SH-SY5Y (cell line): ENCODE data around the gene SPRR4.

Experiments used
- GATA2 ChIP-seq: IDR thresholded peaks from 2 replicates; pipeline ENCODE4 v1.6.1; 2011; ENCODE audit warnings: mild to moderate bottlenecking, low read depth, low read length
- GATA3 ChIP-seq: IDR thresholded peaks from 2 replicates; pipeline ENCODE4 v1.6.1; 2011; ENCODE audit warnings: low read depth, mild to moderate bottlenecking, low read length, moderate library complexity

SPRR4 gene

GRCh38 chr1:152959273-152959672 is 11.2 kb upstream of the SPRR4 start:
- TF ChIP-seq GATA3 (no peak), GATA2 (no peak)

GRCh38 chr1:152959801-152960451 is 10.5 kb upstream of the SPRR4 start:
- TF ChIP-seq GATA2, result no peak
- no peak for TF ChIP-seq GATA3

GRCh38 chr1:152960452-152961044 is 9.9 kb upstream of the SPRR4 start:
- no peak for TF ChIP-seq GATA2
- no peak for TF ChIP-seq GATA3

GRCh38 chr1:152961226-152961891 is 9.1 kb upstream of the SPRR4 start:
- no peak for TF ChIP-seq GATA2
- TF ChIP-seq GATA3, result no peak

- TF ChIP-seq GATA3 (no peak), GATA2 (no peak)
These were observed 7.5 kb upstream of the SPRR4 start for GRCh38 chr1:152962876-152963415.

GRCh38 chr1:152964536-152964935 is 5.9 kb upstream of the SPRR4 start:
- TF ChIP-seq GATA3, result no peak
- TF ChIP-seq GATA2, result no peak

- TF ChIP-seq GATA2 (no peak), GATA3 (no peak)
These were observed 4.6 kb upstream of the SPRR4 start for GRCh38 chr1:152965853-152966252.

- TF ChIP-seq GATA2 (no peak), GATA3 (no peak)
These were observed 3.2 kb upstream of the SPRR4 start for GRCh38 chr1:152967201-152967600.

- no peak for TF ChIP-seq GATA3
- no peak for TF ChIP-seq GATA2
These were observed 2.2 kb upstream of the SPRR4 start for GRCh38 chr1:152968248-152968647.

GRCh38 chr1:152969036-152969435 is 1.4 kb upstream of the SPRR4 start:
- TF ChIP-seq GATA3 (no peak), GATA2 (no peak)

- no peak for TF ChIP-seq GATA2
- no peak for TF ChIP-seq GATA3
These were observed 1.9 kb downstream of the SPRR4 start for GRCh38 chr1:152972196-152972886.

GRCh38 chr1:152976688-152977087 is 6.2 kb downstream of the SPRR4 start:
- TF ChIP-seq GATA2 (no peak), GATA3 (no peak)

- TF ChIP-seq GATA3, result no peak
- no peak for TF ChIP-seq GATA2
These were observed 7.2 kb downstream of the SPRR4 start for GRCh38 chr1:152977614-152978013.

GRCh38 chr1:152980676-152981075 is 10.2 kb downstream of the SPRR4 start:
- no peak for TF ChIP-seq GATA3
- no peak for TF ChIP-seq GATA2

GRCh38 chr1:152981146-152981871 is 10.9 kb downstream of the SPRR4 start:
- TF ChIP-seq GATA2 (no peak), GATA3 (no peak)
